Measurements from ENCODE around the gene BICRA.

Gene BICRA

DNA sequence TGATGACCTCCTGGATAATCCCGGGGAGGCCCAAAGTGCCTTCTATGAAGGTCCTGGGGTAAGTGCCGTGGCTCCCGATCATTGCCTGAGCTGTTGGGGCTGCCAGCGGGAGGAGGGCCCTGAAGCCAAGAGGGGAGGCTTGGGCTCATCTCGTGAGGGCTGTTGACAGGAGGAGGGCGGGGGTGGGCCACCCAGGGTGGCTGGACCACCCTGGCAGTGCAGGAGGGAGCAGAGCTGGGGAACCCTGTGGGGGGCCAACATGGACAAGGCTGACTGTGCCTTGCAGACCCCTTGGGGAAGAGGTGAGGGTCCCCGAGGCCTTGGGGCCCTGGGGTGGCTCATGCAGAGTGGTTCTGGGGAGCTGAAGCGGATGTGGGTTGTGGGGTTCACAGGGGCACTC, 66.9 kb downstream of the BICRA start:
- WGBS, 2 experiments = 91 to 95% methylated on average over 8 of the region's 8 CpGs
- peaks cover 16% of the 10 kb centered on the region for H3K36me3 ChIP-seq (ENCODE audit: control insufficient read depth, insufficient read depth, low read length)
- H3K27ac ChIP-seq (ENCODE audit: insufficient read depth, low read depth, low read length, poor library complexity, severe bottlenecking) = no peak overlapping the region
- H3K9me3 ChIP-seq (ENCODE audit: control insufficient read depth, low read length) = no peaks in the 10 kb centered on the region
- H3K4me3 ChIP-seq (ENCODE audit: insufficient read depth, low read depth, low read length) = no peak overlapping the region
- H3K4me1 ChIP-seq (ENCODE audit: control insufficient read depth, insufficient read depth, low read length) = no peaks in the 10 kb centered on the region
- no peaks in the 10 kb centered on the region for H3K27me3 ChIP-seq (ENCODE audit: control insufficient read depth, insufficient read depth, low read length, poor library complexity, severe bottlenecking)

DNA sequence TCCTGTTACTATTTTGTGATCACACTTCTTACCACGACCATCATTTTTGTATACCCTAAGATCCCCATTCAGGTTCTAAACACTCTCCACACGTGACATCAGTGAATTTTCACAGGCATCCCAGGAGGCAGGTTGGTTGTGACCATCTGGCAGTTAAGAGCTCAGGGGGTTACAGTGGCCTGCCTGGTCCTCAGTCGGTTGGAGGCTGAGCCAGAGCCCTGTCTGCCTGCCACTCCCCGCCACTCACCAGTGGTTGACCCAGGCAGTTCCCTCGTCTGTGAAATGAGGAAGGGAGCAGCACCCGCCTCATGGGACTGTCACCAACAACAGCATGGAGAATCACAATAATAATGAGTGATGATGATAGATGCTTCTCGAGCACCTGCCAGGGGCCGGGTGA, 67.9 kb downstream of the BICRA start:
- WGBS, 2 experiments = 93 to 96% methylated on average over 8 of the region's 8 CpGs
- Histone ChIP-seq H3K4me3 (ENCODE audit: insufficient read depth, low read depth, low read length) (no peak overlapping the region), H3K4me1 (ENCODE audit: control insufficient read depth, insufficient read depth, low read length) (no peaks in the 10 kb centered on the region), H3K36me3 (ENCODE audit: control insufficient read depth, insufficient read depth, low read length) (peaks cover 16% of the 10 kb centered on the region), H3K9me3 (ENCODE audit: control insufficient read depth, low read length) (no peaks in the 10 kb centered on the region), H3K27me3 (ENCODE audit: control insufficient read depth, insufficient read depth, low read length, poor library complexity, severe bottlenecking) (no peaks in the 10 kb centered on the region), H3K27ac (ENCODE audit: insufficient read depth, low read depth, low read length, poor library complexity, severe bottlenecking) (no peak overlapping the region)

DNA sequence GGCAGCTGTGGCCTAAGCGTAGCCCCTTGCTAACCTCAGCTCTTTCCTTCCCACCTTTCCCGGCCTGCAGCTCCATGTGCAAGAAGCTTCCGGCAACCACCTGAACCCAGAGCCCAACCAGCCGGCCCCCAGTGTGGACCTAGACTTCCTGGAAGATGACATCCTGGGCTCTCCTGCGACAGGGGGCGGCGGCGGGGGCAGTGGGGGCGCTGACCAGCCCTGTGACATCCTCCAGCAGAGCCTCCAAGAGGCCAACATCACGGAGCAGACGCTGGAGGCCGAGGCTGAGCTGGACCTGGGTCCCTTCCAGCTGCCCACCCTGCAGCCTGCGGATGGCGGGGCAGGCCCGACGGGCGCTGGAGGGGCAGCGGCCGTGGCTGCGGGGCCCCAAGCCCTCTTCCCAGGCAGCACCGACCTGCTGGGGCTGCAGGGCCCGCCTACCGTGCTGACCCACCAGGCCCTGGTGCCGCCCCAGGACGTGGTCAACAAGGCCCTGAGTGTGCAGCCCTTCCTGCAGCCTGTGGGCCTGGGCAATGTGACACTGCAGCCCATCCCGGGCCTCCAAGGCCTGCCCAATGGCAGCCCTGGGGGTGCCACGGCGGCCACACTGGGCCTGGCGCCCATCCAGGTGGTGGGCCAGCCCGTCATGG, 70.4 kb downstream of the BICRA start:
- Histone ChIP-seq H3K36me3 (ENCODE audit: control insufficient read depth, insufficient read depth, low read length) (peaks cover 13% of the 10 kb centered on the region), H3K4me1 (ENCODE audit: control insufficient read depth, insufficient read depth, low read length) (no peaks in the 10 kb centered on the region), H3K9me3 (ENCODE audit: control insufficient read depth, low read length) (no peaks in the 10 kb centered on the region), H3K4me3 (ENCODE audit: insufficient read depth, low read depth, low read length) (no peak overlapping the region), H3K27me3 (ENCODE audit: control insufficient read depth, insufficient read depth, low read length, poor library complexity, severe bottlenecking) (no peaks in the 10 kb centered on the region), H3K27ac (ENCODE audit: insufficient read depth, low read depth, low read length, poor library complexity, severe bottlenecking) (no peak overlapping the region)
- WGBS, 2 experiments = 93% methylated on average over 30 of the region's 30 CpGs

DNA sequence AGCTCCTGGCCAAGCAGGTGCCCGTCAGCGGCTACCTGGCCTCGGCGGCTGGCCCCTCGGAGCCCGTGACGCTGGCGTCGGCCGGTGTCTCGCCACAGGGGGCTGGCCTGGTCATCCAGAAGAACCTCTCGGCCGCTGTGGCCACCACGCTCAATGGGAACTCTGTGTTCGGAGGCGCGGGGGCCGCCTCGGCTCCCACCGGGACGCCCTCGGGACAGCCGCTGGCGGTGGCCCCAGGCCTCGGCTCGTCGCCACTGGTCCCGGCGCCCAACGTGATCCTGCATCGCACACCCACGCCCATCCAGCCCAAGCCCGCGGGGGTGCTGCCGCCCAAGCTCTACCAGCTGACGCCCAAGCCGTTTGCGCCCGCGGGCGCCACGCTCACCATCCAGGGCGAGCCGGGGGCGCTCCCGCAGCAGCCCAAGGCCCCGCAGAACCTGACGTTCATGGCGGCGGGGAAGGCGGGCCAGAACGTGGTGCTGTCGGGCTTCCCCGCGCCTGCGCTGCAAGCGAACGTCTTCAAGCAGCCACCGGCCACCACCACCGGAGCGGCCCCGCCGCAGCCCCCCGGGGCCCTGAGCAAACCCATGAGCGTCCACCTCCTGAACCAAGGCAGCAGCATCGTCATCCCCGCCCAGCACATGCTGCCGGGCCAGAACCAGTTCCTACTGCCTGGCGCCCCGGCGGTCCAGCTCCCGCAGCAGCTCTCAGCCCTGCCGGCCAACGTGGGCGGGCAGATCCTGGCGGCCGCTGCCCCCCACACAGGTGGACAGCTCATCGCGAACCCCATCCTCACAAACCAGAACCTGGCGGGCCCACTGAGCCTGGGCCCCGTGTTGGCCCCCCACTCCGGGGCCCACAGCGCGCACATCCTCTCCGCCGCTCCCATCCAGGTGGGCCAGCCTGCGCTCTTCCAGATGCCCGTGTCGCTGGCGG, 71.3 kb downstream of the BICRA start:
- Histone ChIP-seq H3K27me3 (ENCODE audit: control insufficient read depth, insufficient read depth, low read length, poor library complexity, severe bottlenecking) (no peaks in the 10 kb centered on the region), H3K36me3 (ENCODE audit: control insufficient read depth, insufficient read depth, low read length) (peaks cover 13% of the 10 kb centered on the region), H3K4me3 (ENCODE audit: insufficient read depth, low read depth, low read length) (no peak overlapping the region), H3K27ac (ENCODE audit: insufficient read depth, low read depth, low read length, poor library complexity, severe bottlenecking) (no peak overlapping the region), H3K4me1 (ENCODE audit: control insufficient read depth, insufficient read depth, low read length) (no peaks in the 10 kb centered on the region), H3K9me3 (ENCODE audit: control insufficient read depth, low read length) (no peaks in the 10 kb centered on the region)
- 95 to 96% methylated on average over 90 of the region's 90 CpGs for WGBS, 2 experiments

DNA sequence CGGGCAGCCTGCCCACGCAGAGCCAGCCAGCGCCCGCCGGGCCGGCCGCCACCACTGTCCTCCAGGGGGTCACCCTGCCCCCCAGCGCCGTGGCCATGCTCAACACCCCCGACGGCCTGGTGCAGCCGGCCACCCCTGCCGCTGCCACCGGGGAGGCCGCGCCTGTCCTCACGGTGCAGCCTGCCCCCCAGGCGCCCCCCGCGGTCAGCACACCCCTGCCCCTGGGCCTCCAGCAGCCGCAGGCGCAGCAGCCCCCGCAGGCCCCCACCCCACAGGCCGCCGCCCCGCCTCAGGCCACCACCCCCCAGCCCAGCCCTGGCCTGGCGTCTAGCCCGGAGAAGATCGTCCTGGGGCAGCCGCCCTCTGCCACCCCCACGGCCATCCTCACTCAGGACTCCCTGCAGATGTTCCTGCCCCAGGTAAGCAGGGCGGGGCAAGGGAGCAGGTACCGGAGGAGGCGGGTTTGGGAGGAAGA, 72.0 kb downstream of the BICRA start:
- WGBS, 2 experiments = 96% methylated on average over 34 of the region's 34 CpGs
- H3K9me3 ChIP-seq (ENCODE audit: control insufficient read depth, low read length) = no peaks in the 10 kb centered on the region
- H3K36me3 ChIP-seq (ENCODE audit: control insufficient read depth, insufficient read depth, low read length) = peaks cover 13% of the 10 kb centered on the region
- no peaks in the 10 kb centered on the region for H3K4me1 ChIP-seq (ENCODE audit: control insufficient read depth, insufficient read depth, low read length)
- H3K4me3 ChIP-seq (ENCODE audit: insufficient read depth, low read depth, low read length) = no peak overlapping the region
- no peak overlapping the region for H3K27ac ChIP-seq (ENCODE audit: insufficient read depth, low read depth, low read length, poor library complexity, severe bottlenecking)
- H3K27me3 ChIP-seq (ENCODE audit: control insufficient read depth, insufficient read depth, low read length, poor library complexity, severe bottlenecking) = no peaks in the 10 kb centered on the region

DNA sequence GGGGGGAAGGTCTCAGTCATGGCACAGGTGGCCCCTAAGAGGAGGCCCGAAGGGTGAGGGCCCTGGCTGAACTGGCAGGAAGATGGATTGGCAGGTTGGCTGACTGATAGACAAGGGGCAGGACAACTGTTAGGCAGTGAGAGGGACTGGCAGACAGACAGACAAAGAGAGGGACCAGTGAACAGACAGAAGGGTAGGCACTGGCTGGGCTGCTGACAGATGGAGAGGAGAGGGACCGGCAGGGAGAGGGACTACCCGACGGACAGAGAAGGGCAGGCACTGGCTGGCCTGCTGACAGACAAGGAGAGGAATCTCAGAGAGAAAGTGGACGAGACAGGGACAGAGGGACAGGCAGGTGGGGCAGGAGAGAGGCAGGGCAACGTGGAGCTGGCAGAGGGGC, 72.5 kb downstream of the BICRA start:
- 90 to 91% methylated on average over 6 of the region's 6 CpGs for WGBS, 2 experiments
- Histone ChIP-seq H3K36me3 (ENCODE audit: control insufficient read depth, insufficient read depth, low read length) (peaks cover 13% of the 10 kb centered on the region), H3K27ac (ENCODE audit: insufficient read depth, low read depth, low read length, poor library complexity, severe bottlenecking) (no peak overlapping the region)

DNA sequence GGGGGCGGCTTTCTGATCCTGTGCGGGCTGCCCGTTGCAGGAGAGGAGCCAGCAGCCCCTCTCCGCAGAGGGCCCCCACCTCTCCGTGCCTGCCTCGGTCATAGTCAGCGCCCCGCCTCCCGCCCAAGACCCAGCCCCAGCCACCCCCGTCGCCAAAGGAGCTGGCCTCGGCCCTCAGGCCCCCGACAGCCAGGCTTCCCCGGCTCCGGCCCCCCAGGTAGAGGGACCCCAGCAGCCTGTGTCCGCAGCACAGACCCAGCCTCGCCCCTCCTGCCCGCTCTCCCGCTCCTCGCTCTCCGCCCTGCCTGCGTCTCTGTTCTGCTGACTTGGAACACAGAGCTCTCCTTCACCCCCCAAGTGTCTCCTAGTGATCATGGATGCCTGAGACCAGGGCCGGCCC, 73.0 kb downstream of the BICRA start:
- Histone ChIP-seq H3K27me3 (ENCODE audit: control insufficient read depth, insufficient read depth, low read length, poor library complexity, severe bottlenecking) (no peaks in the 10 kb centered on the region), H3K9me3 (ENCODE audit: control insufficient read depth, low read length) (no peaks in the 10 kb centered on the region), H3K36me3 (ENCODE audit: control insufficient read depth, insufficient read depth, low read length) (peaks cover 13% of the 10 kb centered on the region), H3K4me3 (ENCODE audit: insufficient read depth, low read depth, low read length) (no peak overlapping the region), H3K27ac (ENCODE audit: insufficient read depth, low read depth, low read length, poor library complexity, severe bottlenecking) (no peak overlapping the region), H3K4me1 (ENCODE audit: control insufficient read depth, insufficient read depth, low read length) (no peaks in the 10 kb centered on the region)
- WGBS, 2 experiments = 94% methylated on average over 23 of the region's 23 CpGs

More for the DNA sequence above, 72.5 kb downstream of the BICRA start:
- H3K4me1 ChIP-seq (ENCODE audit: control insufficient read depth, insufficient read depth, low read length) = no peaks in the 10 kb centered on the region
- H3K4me3 ChIP-seq (ENCODE audit: insufficient read depth, low read depth, low read length) = no peak overlapping the region
- no peaks in the 10 kb centered on the region for H3K9me3 ChIP-seq (ENCODE audit: control insufficient read depth, low read length)
- H3K27me3 ChIP-seq (ENCODE audit: control insufficient read depth, insufficient read depth, low read length, poor library complexity, severe bottlenecking) = no peaks in the 10 kb centered on the region

DNA sequence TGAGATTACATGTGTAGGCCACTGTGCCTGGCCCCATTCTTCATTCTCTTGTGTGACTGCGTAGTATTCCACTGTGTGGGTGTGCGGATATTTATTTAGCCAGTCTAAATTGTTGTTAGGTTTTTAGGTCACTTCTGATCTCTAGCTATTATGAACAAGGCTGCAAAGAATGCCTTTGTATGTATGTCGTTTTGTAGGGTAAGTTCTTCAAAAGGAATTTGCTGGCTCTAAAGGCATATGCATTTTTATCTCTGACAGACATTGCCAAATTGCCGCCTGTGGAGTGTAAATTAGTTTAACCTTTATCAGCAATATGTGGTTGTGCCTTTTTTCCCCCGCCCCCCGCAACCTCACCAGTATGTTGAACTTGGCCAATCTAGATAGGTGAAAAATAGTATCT, 74.0 kb downstream of the BICRA start:
- no peaks in the 10 kb centered on the region for H3K4me1 ChIP-seq (ENCODE audit: control insufficient read depth, insufficient read depth, low read length)
- no peaks in the 10 kb centered on the region for H3K9me3 ChIP-seq (ENCODE audit: control insufficient read depth, low read length)
- no peak overlapping the region for H3K4me3 ChIP-seq (ENCODE audit: insufficient read depth, low read depth, low read length)
- no peaks in the 10 kb centered on the region for H3K27me3 ChIP-seq (ENCODE audit: control insufficient read depth, insufficient read depth, low read length, poor library complexity, severe bottlenecking)
- H3K36me3 ChIP-seq (ENCODE audit: control insufficient read depth, insufficient read depth, low read length) = peaks cover 10% of the 10 kb centered on the region
- WGBS, 2 experiments = 93 to 97% methylated on average over 6 of the region's 6 CpGs
- no peak overlapping the region for H3K27ac ChIP-seq (ENCODE audit: insufficient read depth, low read depth, low read length, poor library complexity, severe bottlenecking)

DNA sequence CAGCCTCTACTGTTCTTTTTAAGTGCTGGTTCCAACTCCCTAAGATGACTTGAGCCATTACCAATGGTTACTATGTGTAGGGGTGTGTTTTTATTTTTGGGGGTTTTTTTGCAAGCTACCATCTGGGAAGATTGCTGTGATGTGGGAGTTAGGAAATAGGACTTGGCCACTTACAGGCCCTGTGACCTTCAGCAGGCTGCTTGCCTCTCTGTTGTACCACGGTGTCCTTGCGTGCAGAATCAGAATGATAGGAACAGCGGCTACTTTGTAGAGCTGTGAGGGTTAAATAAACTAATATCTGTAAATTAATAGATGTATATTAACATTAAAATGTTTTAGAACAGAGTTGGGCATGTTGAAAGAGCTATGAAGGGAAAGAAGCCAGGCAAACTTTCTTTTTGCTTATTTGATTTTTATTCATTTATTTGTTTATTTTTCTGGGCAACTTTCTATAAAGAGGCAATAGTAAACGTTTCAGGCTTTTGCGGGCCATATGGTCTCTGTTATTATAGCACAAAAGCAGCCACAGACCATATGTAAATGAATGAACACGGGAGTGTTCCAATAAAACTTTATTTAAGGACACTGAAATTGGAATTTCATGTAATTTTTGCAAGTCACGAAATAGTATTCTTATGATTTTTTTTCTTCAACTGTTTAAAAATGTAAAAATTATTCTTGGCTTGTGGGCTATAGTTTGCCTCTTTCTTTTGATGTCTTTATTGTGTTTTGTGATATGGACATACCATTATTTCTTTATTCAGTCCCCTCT, 77.9 kb downstream of the BICRA start:
- no peak overlapping the region for H3K27ac ChIP-seq (ENCODE audit: insufficient read depth, low read depth, low read length, poor library complexity, severe bottlenecking)
- no peak overlapping the region for H3K4me3 ChIP-seq (ENCODE audit: insufficient read depth, low read depth, low read length)
- H3K4me1 ChIP-seq (ENCODE audit: control insufficient read depth, insufficient read depth, low read length) = no peaks in the 10 kb centered on the region
- no peaks in the 10 kb centered on the region for H3K36me3 ChIP-seq (ENCODE audit: control insufficient read depth, insufficient read depth, low read length)
- no peaks in the 10 kb centered on the region for H3K27me3 ChIP-seq (ENCODE audit: control insufficient read depth, insufficient read depth, low read length, poor library complexity, severe bottlenecking)
- 93 to 95% methylated on average over 5 to 6 of the region's 7 CpGs for WGBS, 2 experiments
- no peaks in the 10 kb centered on the region for H3K9me3 ChIP-seq (ENCODE audit: control insufficient read depth, low read length)

DNA sequence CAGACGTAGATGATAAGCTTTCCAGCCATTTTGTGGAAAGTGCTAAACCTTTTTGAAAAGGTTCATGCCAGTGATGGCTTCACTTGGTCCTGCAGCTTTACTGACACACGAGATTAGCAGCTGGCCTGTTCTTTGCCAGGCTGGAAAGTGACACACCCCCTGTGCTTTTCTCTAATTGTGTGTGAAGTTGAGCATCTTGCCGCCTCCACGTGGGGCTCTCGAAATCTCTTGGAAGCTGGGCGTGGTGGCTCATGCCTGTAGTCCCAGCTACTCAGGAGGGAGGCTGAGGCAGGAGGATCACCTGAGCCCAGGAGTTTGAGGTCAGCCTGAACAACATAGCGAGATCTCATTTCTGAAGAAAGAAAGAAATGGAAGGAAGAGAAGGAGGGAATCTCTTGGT, 79.0 kb downstream of the BICRA start:
- Histone ChIP-seq H3K36me3 (ENCODE audit: control insufficient read depth, insufficient read depth, low read length) (no peaks in the 10 kb centered on the region), H3K4me3 (ENCODE audit: insufficient read depth, low read depth, low read length) (no peak overlapping the region), H3K9me3 (ENCODE audit: control insufficient read depth, low read length) (no peaks in the 10 kb centered on the region), H3K4me1 (ENCODE audit: control insufficient read depth, insufficient read depth, low read length) (no peaks in the 10 kb centered on the region), H3K27me3 (ENCODE audit: control insufficient read depth, insufficient read depth, low read length, poor library complexity, severe bottlenecking) (no peaks in the 10 kb centered on the region), H3K27ac (ENCODE audit: insufficient read depth, low read depth, low read length, poor library complexity, severe bottlenecking) (no peak overlapping the region)
- 88 to 89% methylated on average over 7 of the region's 7 CpGs for WGBS, 2 experiments
